ENCODE results near the gene UBR3. TPM values are rescaled to one million over a fixed set of nuclear protein-coding genes. Genes with fewer than 3 reads are reported as not detected.

UBR3 gene
- total and polyA plus RNA-seq, 2 experiments from 2014 or later: 10.7 to 28.0 TPM

GRCh38 chr2:169984145-169984544 lies 156.9 kb downstream of the UBR3 start:
- Histone ChIP-seq H3K4me2 (no peak overlapping the region), H3K4me3 (no peak overlapping the region), H3K9me2 (ENCODE audit: insufficient read depth) (no peaks in the 10 kb centered on the region), H2AFZ (no peak overlapping the region), H3K27me3 (ENCODE audit: insufficient read depth) (no peaks in the 10 kb centered on the region), H3K79me2 (replicated peaks; ENCODE audit: insufficient read depth) (no peaks in the 10 kb centered on the region), H4K20me1 (replicated peaks; ENCODE audit: insufficient read depth) (no peaks in the 10 kb centered on the region), H3K4me1 (ENCODE audit: insufficient read depth) (no peaks in the 10 kb centered on the region), H3K36me3 (ENCODE audit: insufficient read depth) (no peaks in the 10 kb centered on the region), H3F3A (replicated peaks; ENCODE audit: low read depth) (no peaks in the 10 kb centered on the region), H3K27ac (ENCODE audit: low read depth) (no peak overlapping the region)
- no peaks in the 10 kb centered on the region for H3K9me3 Mint-ChIP-seq
- H3K36me3 Mint-ChIP-seq (ENCODE audit: low read depth): no peaks in the 10 kb centered on the region
- no peak overlapping the region for H3K27ac Mint-ChIP-seq
- DNase-seq (ENCODE audit: low spot score) (no peak), ATAC-seq (no peak)
- no peaks in the 10 kb centered on the region for H3K4me1 Mint-ChIP-seq
- H3K4me3 Mint-ChIP-seq: no peak overlapping the region
- no peaks in the 10 kb centered on the region for H3K27me3 Mint-ChIP-seq (ENCODE audit: insufficient read depth, low read depth, poor library complexity)
- TF ChIP-seq CREB1 (CRISPR knock-in tag; IDR thresholded peaks at IDR 0.05; ENCODE audit: low read depth): no peak
- no peak for TF ChIP-seq ZNF331 (CRISPR knock-in tag; IDR thresholded peaks at IDR 0.05; ENCODE audit: low read depth)
- TF ChIP-seq EZH2 (IDR thresholded peaks at IDR 0.05; ENCODE audit: low read depth, unreplicated experiment): no peak
- TF ChIP-seq ZNF114 (CRISPR knock-in tag; IDR thresholded peaks at IDR 0.05): no peak
- no peak for TF ChIP-seq EZH2phosphoT487 (IDR thresholded peaks at IDR 0.05; ENCODE audit: unreplicated experiment)
- TF ChIP-seq ETS1 (IDR thresholded peaks at IDR 0.05): no peak
- TF ChIP-seq CTCF (conservative IDR thresholded peaks at IDR 0.05; ENCODE audit: low read depth in 2 of 2): no peak
- no peak for TF ChIP-seq STAT1 (IDR thresholded peaks at IDR 0.05; ENCODE audit: unreplicated experiment)
- no peak for TF ChIP-seq JUNB (IDR thresholded peaks at IDR 0.05; ENCODE audit: unreplicated experiment)
- TF ChIP-seq NANOG (IDR thresholded peaks at IDR 0.05; ENCODE audit: borderline replicate concordance): no peak

GRCh38 chr2:169994752-169995151 lies 167.5 kb downstream of the UBR3 start:
- Histone ChIP-seq H3K27me3 (ENCODE audit: insufficient read depth) (no peaks in the 10 kb centered on the region), H3F3A (replicated peaks; ENCODE audit: low read depth) (no peaks in the 10 kb centered on the region), H3K4me1 (ENCODE audit: insufficient read depth) (no peaks in the 10 kb centered on the region), H4K20me1 (replicated peaks; ENCODE audit: insufficient read depth) (no peaks in the 10 kb centered on the region), H3K27ac (ENCODE audit: low read depth) (no peak overlapping the region), H3K4me2 (no peak overlapping the region), H3K36me3 (ENCODE audit: insufficient read depth) (peaks cover 14% of the 10 kb centered on the region; the same call in 1 of the 2 replicates), H2AFZ (no peak overlapping the region), H3K4me3 (no peak overlapping the region), H3K9me2 (ENCODE audit: insufficient read depth) (no peaks in the 10 kb centered on the region), H3K79me2 (replicated peaks; ENCODE audit: insufficient read depth) (no peaks in the 10 kb centered on the region)
- H3K27ac Mint-ChIP-seq: no peak overlapping the region
- TF ChIP-seq ZNF331 (CRISPR knock-in tag; IDR thresholded peaks at IDR 0.05; ENCODE audit: low read depth) (no peak), ZNF462 (CRISPR knock-in tag; IDR thresholded peaks at IDR 0.05) (no peak), NANOG (IDR thresholded peaks at IDR 0.05; ENCODE audit: borderline replicate concordance) (no peak), EZH2phosphoT487 (IDR thresholded peaks at IDR 0.05; ENCODE audit: unreplicated experiment) (no peak), POLR2AphosphoS5 (IDR thresholded peaks at IDR 0.05; ENCODE audit: low read depth) (no peak)
- no peaks in the 10 kb centered on the region for H3K4me1 Mint-ChIP-seq
- ATAC-seq (no peak), DNase-seq (ENCODE audit: low spot score) (no peak)
- peaks cover 32% of the 10 kb centered on the region for H3K36me3 Mint-ChIP-seq (ENCODE audit: low read depth)
- peaks cover 2% of the 10 kb centered on the region for H3K27me3 Mint-ChIP-seq (ENCODE audit: insufficient read depth, low read depth, poor library complexity)
- no peak overlapping the region for H3K4me3 Mint-ChIP-seq
- H3K9me3 Mint-ChIP-seq: peaks cover 23% of the 10 kb centered on the region

Data from GM23338 (cell line).